ENCODE results near the gene PTER. TPM values are rescaled to one million over a fixed set of nuclear protein-coding genes. Genes with fewer than 3 reads are reported as not detected.

PTER gene
- total and polyA plus RNA-seq, 2 of the 4 experiments (the other 2 are of a cell fraction), result 1.9 to 5.0 TPM

GRCh38 chr10:16559236-16559773 is 122.5 kb downstream of the PTER start:
- dilution Hi-C loops (cut with HindIII; ENCODE audit: low sequenced_read_pairs, unreplicated experiment) (no loop called here), intact Hi-C loops (cut with micrococcal nuclease) (no loop called here), in situ Hi-C loops (cut with MboI; ENCODE audit: low sequenced_read_pairs) (no loop called here)
- Histone ChIP-seq H2BK120ac (ENCODE audit: low read depth, low read length) (no peak overlapping the region), H3K9me1 (ENCODE audit: insufficient read depth, low read length) (no peaks in the 10 kb centered on the region), H3K4ac (ENCODE audit: low read depth, low read length) (no peak overlapping the region), H3K9ac (ENCODE audit: low read depth, low read length) (no peak overlapping the region), H3K4me3 (ENCODE audit: insufficient read depth, low read depth, low read length) (no peak overlapping the region), H4K8ac (ENCODE audit: low read depth in 2 of 2, low read length in 2 of 2) (no peak overlapping the region), H4K91ac (ENCODE audit: insufficient read depth, low read depth, low read length) (no peak overlapping the region), H2BK5ac (ENCODE audit: low read depth, low read length, poor library complexity, severe bottlenecking) (no peak overlapping the region), H4K20me1 (ENCODE audit: insufficient read depth, low read length) (no peaks in the 10 kb centered on the region), H3K18ac (ENCODE audit: low read depth, low read length) (no peak overlapping the region), H3K4me2 (ENCODE audit: low read depth, low read length) (no peak overlapping the region), H2BK15ac (ENCODE audit: low read depth, low read length) (no peak overlapping the region), H3K23ac (ENCODE audit: low read depth, low read length) (no peak overlapping the region), H2AFZ (replicated peaks; ENCODE audit: low read length, poor library complexity) (no peak overlapping the region), H3K27me3 (ENCODE audit: control insufficient read depth, insufficient read depth, low read length) (no peaks in the 10 kb centered on the region), H3K56ac (ENCODE audit: extremely low read depth, insufficient read depth, low read length) (no peak overlapping the region), H3K36me3 (ENCODE audit: control insufficient read depth, insufficient read depth, low read length) (no peaks in the 10 kb centered on the region), H2AK9ac (replicated peaks; ENCODE audit: low read depth, low read length, poor library complexity) (no peak overlapping the region), H3K27ac (ENCODE audit: insufficient read depth, low read length) (no peak overlapping the region), H2AK5ac (ENCODE audit: low read depth, low read length) (no peak overlapping the region), H3K14ac (replicated peaks; ENCODE audit: low read depth, low read length) (no peak overlapping the region), H3K9me3 (ENCODE audit: control insufficient read depth, insufficient read depth, low read length) (no peaks in the 10 kb centered on the region), H3K79me1 (ENCODE audit: low read depth in 1 of 2, low read length in 2 of 2) (no peaks in the 10 kb centered on the region), H4K5ac (ENCODE audit: low read depth, low read length) (no peak overlapping the region), H3K4me1 (ENCODE audit: control insufficient read depth, insufficient read depth, low read length) (no peaks in the 10 kb centered on the region), H2BK20ac (ENCODE audit: low read depth, low read length) (no peak overlapping the region)
- DNase-seq (no peak), ATAC-seq (ENCODE audit: low read depth) (no peak)
- 35% methylated on average over 2 of the region's 5 CpGs; no CpG with 5 or more reads in 1 of the 2 experiments for WGBS, 2 experiments (ENCODE audit: extremely low coverage in 2 of 2, insufficient read length in 1 of 2)
- CTCF ChIA-PET, result no interaction called here
- no peak for TF ChIP-seq MXI1 (IDR thresholded peaks at IDR 0.05; ENCODE audit: borderline replicate concordance, low read depth, low read length)
- TF ChIP-seq POLR2A (IDR thresholded peaks at IDR 0.05; ENCODE audit: low read depth, low read length), result no peak
- TF ChIP-seq BHLHE40 (IDR thresholded peaks at IDR 0.05; ENCODE audit: low read depth, low read length), result no peak
- no peak for TF ChIP-seq RCOR1 (IDR thresholded peaks at IDR 0.05; ENCODE audit: insufficient replicate concordance, low read length)
- TF ChIP-seq MAFK (IDR thresholded peaks at IDR 0.05; ENCODE audit: low read depth, low read length), result no peak
- TF ChIP-seq USF2 (IDR thresholded peaks at IDR 0.05; ENCODE audit: low read depth, low read length), result no peak
- no peak for TF ChIP-seq MAZ (IDR thresholded peaks at IDR 0.05; ENCODE audit: borderline replicate concordance, low read depth, low read length)
- no peak for TF ChIP-seq NFE2L2 (IDR thresholded peaks at IDR 0.05; ENCODE audit: low read depth, low read length)
- no peak for TF ChIP-seq ELK1 (IDR thresholded peaks at IDR 0.05; ENCODE audit: borderline replicate concordance, low read depth, low read length)
- no peak for TF ChIP-seq SMC3 (IDR thresholded peaks at IDR 0.05; ENCODE audit: low read depth, low read length)
- POLR2A ChIA-PET (ENCODE audit: unreplicated experiment), result no interaction called here
- BruUV-seq (replicated peaks), result no TSS peak
